NOMO-1 (cell line): ENCODE results near the gene MAN1A2.

Experiments
- DNase-seq, 2 experiments: peaks; one replicate each; lab custom pipeline; 2025; ENCODE audit not compliant: unreplicated experiment in 2 of 2; lab: John Stamatoyannopoulos, UW

Gene MAN1A2

GRCh38 chr1:117573386-117574023 lies 206.3 kb downstream of the MAN1A2 start:
- no peak for DNase-seq

DNA sequence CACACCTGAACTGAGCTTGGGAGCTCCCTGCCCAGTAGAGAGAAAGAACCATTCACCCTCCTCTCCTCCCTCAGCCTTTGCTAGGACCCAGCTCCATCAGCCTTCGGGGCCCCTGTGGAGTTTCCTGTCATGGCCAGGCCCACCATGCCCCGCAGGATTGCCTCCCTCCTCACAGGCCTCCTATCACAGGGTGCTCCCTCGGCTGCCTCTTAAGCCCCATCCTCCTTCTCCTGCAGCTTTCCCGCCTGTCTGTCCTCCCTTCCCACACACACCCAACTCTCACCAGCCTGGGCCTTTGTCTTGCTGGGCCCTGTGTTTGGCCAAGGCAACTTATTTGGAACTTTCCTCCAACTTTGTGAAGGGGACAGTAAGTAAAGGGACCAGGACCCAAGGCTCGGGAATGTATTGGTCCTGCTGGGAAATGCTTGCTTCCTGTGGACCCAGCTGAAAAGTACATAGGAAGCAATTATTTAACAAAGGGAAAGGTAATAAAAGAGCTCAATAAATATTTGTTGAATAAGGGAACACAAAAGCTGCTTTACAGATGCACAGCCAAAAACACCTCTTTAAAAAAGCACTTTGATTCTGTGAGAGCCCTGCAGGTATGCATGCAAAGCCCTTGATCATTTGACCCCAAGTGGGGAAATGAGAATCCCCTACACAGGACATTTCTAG lies 207.0 kb downstream of the MAN1A2 start:
- no peak for DNase-seq

DNA sequence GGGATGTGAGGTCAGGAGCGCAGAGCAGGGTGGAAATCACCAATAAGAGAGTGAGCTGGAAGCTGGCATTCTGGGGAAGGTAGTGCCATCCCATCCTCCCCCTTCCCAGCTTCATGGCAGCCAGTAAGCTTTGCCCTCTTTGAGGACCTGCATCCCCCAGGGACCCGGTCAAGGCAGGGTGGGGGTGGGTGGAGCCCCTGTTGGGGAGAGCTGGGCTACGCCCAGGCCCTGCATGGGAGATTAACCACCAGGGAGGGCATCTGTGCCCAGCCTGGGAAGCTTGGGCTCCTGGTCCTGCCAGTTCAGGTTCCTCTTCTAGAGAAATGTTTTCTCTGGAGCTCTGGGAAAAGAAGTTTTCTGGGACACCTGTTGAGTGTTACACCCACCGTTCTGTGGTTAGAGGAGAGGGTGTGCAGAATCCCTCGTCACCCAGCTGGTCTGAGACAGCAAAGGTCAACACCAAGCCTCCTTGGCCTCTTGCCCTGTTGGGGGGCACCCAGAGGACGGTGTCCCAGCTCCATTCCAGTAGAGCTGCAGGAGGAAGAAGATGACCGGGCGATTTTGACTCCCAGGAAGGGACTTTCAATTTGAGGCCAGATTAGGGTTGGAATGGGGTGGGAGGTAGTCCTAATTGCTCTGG lies 208.5 kb downstream of the MAN1A2 start:
- no peak for DNase-seq

DNA sequence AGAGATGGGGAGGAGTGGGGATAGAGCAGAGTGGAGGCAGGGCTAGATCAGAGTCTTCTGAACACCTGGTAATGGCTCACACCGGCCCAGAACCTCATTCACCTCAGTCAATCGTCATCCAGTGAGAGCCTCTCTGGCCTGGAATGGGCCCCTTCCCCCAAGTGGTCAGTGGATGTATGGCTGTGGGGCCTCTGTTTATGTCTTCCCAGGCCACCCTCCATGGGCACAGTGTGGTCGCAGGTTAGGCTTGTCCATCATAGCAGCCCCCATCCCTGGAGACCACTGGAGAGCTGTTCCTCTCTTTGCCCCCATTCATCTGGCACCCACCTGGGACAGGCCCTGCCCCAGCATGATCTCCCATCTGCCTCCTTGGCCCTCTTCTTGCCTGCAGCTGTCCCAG lies 209.0 kb downstream of the MAN1A2 start:
- DNase-seq: no peak

DNA sequence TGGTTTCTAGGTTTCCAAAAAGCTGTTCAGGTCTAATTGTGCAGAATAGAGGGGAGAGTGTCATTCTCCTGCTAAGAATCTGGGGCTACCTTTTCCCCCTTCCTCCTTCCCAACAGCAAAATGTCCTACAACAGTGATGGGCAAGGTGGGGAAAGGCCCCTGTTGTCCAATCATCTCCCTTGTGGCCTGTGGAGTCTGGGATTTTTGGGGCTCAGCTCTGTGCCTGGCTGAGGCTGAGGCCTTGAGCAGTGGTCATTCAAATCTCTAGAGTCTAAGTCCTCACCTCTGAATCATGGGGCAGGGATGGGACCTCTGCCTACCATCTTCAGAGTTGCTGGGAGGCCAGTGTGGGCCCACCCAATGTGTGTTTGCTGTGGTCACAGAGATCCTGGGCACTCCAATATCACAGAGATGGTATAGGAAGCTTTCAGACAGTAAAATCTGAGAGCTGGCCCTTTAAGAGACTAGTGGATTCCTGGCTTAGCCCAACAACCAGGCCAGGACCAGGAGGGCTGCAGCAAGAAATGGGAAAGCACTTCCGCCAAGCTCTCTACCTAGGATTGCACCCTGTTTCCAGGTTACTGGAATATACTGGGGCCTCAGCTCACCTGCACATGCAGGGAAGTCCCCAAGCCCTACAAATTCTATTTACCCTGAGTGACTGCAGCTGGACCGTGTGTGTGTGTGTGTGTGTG lies 210.1 kb downstream of the MAN1A2 start:
- DNase-seq: no peak

DNA sequence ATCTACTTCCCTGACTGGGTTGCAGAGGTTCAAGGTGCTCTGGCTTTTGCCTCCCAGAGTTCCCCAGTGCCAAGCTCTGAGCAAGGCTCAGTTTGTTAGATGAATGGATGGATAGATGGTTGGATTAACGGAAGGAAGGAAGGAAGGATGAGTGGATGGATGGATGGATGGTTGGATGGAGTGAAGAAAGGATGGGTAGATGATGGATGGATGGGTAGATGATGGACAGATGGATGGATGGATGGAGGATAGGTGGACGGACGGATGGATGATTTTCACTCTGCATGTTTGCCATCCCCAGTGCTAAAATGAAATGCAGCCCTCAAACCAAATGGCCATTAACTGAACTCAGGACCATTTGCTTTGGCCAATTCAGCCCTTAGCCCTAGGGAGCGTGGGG lies 211.2 kb downstream of the MAN1A2 start:
- no peak for DNase-seq
